Sigmoid colon (tissue), 3 donors: ENCODE data around the gene BMP3.

Experiments
- POLR2A ChIP-seq, 2 donors: fragments of 450-650 bp; IDR thresholded peaks; one replicate each; pipeline ENCODE4 v1.6.1; 2016; ENCODE audit warnings: antibody characterized with exemption in 2 of 2, mild to moderate bottlenecking in 2 of 2, moderate library complexity in 2 of 2
- TF ChIP-seq, protein P1 (sequence below), 4 experiments: fragments of 450-650 bp in 3 of 4; fragments of 200-600 bp in 1 of 4; IDR thresholded peaks; one replicate each; pipeline ENCODE4 v1.5.1; 2016 to 2019; ENCODE audit warnings: antibody characterized with exemption in 4 of 4, mild to moderate bottlenecking in 3 of 4, moderate library complexity in 2 of 4

DNA sequence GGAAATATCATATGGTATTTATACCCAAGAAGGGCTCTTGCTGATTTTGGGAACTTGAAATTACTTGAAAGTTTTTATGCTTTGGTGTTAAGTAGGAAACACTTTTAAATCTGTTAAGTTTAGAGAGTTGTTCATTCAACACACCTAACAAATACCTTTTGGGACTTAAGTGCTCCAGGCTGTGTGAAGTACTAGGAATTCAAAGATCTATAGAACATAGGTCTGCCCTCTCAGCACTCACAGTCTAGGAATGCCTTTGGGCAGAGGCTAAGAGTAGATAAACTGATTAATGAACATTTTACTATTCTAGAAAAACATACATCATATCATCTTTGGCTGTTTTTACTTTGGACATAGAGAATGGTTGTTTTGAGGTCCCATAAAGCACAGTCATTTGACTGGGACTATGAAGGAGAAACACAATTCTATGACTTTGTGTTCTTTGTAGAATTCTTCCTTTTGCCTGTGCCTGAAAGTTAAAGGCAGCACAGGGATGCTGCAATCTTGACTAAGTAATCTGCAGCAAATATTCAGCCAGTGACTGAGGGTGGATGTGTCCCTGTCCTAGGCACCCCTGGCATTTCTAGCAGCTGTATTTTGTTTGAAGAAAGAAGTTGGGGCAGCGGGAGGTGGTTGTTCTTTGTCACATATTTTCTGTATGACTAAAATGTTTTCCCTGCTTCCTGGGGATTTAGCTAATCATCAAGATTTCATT lies 8.3 kb downstream of the BMP3 start:
- TF ChIP-seq POLR2A (IDR thresholded peaks at IDR 0.05) = no peak
- TF ChIP-seq, protein P1, sequence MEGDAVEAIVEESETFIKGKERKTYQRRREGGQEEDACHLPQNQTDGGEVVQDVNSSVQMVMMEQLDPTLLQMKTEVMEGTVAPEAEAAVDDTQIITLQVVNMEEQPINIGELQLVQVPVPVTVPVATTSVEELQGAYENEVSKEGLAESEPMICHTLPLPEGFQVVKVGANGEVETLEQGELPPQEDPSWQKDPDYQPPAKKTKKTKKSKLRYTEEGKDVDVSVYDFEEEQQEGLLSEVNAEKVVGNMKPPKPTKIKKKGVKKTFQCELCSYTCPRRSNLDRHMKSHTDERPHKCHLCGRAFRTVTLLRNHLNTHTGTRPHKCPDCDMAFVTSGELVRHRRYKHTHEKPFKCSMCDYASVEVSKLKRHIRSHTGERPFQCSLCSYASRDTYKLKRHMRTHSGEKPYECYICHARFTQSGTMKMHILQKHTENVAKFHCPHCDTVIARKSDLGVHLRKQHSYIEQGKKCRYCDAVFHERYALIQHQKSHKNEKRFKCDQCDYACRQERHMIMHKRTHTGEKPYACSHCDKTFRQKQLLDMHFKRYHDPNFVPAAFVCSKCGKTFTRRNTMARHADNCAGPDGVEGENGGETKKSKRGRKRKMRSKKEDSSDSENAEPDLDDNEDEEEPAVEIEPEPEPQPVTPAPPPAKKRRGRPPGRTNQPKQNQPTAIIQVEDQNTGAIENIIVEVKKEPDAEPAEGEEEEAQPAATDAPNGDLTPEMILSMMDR (IDR thresholded peaks at IDR 0.05) = no peak
